H7 (cell line): ENCODE data around the gene STXBP6. TPM values are rescaled to one million over a fixed set of nuclear protein-coding genes. Genes with fewer than 3 reads are reported as not detected.
"Not testable (repeated sequence)": the region's sequence is repeated elsewhere in the genome, so short reads cannot be mapped to it uniquely, and the experiment has no call there.

Experiments
- DNase-seq: peaks from one replicate; pipeline ENCODE4 v3.0.0; 2012
- H3K27me3 ChIP-seq: 2 replicates; pipeline ENCODE4 v1.6.0; 2011; ENCODE audit warnings: mild to moderate bottlenecking, low read length; ENCODE audit not compliant: control insufficient read depth, insufficient read depth
- H3K36me3 ChIP-seq: replicated peaks from 2 replicates; pipeline ENCODE4 v1.5.1; 2011; ENCODE audit warnings: low read length; ENCODE audit not compliant: control insufficient read depth, insufficient read depth
- H3K4me3 ChIP-seq: 2 replicates; pipeline ENCODE4 v1.5.1; 2011; ENCODE audit warnings: low read depth, mild to moderate bottlenecking, control low read depth, low read length, moderate library complexity; ENCODE audit not compliant: insufficient read depth
- total RNA-seq: library from RNA; depleted of rRNA; stranded (reverse); fragments of >200 nt; shearing (Covaris generic); gene quantifications from 2 replicates; pipeline ENCODE4 v1.2.3, GENCODE V29; 2014

Gene STXBP6
- total RNA-seq, 1 experiment from 2014 or later: 1.0 TPM

DNA sequence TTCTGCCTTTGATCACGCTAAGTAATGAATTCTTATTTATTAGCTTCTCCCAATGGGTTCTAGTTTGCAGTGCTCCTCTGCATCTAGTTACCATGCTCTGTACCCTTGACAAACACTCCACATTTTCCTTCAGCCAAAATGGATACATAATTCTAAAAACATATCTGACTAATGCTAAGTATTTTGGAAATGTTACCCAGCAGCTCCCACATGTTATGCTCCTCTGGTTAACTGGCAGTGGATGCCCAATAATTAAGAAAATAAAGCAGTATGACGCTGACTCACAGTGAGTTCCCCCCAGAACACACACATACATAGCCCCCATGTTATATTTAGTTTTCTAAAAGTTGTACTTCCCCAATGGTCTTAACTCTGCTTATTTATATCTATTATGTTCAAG, 74.6 kb downstream of the STXBP6 start:
- no peak overlapping the region for H3K4me3 ChIP-seq
- H3K36me3 ChIP-seq: no peaks in the 10 kb centered on the region
- DNase-seq: no peak
- no peaks in the 10 kb centered on the region for H3K27me3 ChIP-seq

DNA sequence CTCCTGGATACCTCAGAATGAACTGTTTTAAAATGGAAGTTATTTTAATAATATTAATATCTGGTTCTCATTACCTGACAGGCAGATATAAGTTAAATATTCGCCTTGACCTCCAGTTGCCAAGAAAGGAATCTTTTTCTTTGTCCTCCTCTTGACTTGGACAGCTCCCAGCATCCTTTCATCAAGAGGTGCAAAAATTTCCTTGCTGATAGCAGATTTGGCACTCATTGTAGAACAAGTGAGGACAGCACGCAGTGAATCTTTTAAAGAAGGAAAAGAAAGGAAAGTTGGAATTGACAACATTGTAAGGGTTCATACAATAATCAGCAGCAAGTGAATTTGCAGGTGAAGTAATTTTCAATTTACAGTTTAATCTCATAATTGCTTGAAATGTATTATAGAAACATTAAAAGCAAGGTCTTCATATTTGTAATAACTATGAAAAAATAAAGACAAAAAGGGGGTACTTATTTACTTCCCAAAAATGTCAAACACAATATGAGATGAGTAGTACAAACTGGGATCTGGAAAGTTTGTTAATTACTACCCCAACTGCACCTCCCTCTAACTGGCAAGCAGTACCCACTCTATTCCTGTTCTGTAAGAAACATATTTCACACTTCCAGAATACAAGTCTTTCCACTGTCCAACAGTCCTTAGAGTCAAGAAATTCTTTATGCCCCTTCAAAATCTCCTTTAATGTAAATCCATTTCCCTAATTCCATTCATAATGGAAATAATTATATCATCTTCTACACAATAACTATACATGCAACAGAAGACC, 75.2 kb downstream of the STXBP6 start:
- Histone ChIP-seq H3K36me3 (no peaks in the 10 kb centered on the region), H3K4me3 (no peak overlapping the region), H3K27me3 (no peaks in the 10 kb centered on the region)
- DNase-seq: no peak

DNA sequence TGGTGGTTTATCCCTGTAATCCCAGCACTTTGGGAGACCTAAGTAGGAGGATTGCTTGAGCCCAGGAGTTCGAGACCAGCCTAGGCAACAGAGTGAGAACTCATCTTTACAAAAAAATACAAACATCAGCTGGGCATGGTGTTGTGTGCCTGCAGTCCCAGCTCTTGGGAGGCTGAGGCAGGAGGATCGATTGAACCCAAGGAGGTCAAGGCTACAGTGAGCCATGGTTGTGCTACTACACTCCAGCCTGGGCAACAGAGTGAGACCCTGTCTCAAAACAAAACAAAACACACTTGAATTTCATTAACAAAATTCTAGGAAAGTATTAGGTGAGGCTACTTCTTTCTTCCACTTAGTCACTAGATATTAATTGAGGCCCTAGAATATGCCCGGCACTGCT, 77.1 kb downstream of the STXBP6 start:
- no peaks in the 10 kb centered on the region for H3K36me3 ChIP-seq
- no peak for DNase-seq
- H3K4me3 ChIP-seq: no peak overlapping the region
- no peaks in the 10 kb centered on the region for H3K27me3 ChIP-seq

DNA sequence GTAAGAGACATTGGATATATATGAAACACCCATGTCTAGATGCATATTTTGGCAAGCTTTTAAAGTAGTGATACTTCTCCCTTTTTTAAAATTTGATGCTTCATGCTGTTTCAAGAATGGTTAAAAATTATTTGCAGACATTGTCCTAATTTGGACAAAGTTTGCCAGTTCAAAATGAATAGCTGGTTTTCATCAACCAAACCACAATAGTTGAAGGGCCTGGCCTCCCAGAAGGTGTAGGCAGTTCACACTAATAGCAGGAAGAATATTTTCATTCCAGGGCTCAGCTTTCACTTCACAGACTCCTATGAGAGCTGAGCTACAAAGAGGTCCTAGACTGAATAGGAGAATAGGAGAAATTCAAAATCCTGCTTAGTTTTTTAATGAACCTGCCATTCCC, 78.7 kb downstream of the STXBP6 start:
- H3K4me3 ChIP-seq: no peak overlapping the region
- H3K36me3 ChIP-seq: no peaks in the 10 kb centered on the region
- no peaks in the 10 kb centered on the region for H3K27me3 ChIP-seq
- no peak for DNase-seq

DNA sequence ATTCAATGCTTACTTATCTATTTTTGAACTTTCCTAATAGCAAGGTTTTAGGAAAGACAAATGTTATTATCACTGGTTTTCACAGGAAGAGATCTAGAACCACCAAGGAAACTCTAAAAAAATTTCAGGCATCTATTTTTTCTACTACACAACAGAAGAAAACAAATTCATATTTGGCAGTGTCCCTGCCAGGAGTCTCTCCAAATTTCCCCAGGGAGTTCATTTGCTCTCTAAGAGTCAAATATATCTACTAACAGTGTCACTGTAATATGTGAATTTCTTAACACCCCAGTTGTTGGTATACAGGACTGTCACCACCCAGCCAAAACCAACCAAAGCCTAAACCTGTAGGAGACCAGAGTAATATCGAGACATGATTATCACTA, 83.4 kb downstream of the STXBP6 start:
- no peaks in the 10 kb centered on the region for H3K36me3 ChIP-seq
- no peaks in the 10 kb centered on the region for H3K27me3 ChIP-seq
- DNase-seq: no peak
- no peak overlapping the region for H3K4me3 ChIP-seq

DNA sequence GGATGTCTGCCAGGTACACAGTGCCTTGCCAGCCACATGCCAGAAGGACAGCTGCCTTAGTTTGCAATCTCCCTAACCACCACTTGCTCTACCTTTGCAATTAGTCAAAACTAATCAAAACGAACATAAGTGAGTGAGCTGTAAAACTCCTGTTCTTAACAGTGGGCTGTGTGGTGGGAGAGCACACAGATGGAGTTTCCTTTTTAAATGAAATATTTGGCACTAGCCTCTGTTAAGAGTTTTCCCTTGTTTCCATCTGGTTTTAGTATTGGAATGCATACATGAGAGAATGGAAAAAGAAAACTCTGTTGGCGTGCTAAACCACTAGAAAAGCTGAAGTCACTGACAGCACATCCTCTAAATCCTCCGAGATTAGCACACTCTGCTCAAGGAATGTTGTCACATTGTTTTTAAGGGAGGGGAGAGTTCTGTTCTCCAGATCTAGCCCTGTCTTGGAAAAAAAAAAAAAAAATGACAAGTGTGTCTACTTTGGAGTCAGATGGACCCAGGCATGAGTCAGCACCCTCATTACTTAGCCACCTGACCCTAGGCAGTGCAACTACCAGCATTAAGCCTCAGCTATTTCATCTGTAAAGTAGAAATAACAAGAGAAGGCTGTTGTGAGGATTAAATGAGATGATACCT, 83.9 kb downstream of the STXBP6 start:
- H3K36me3 ChIP-seq: no peaks in the 10 kb centered on the region
- H3K4me3 ChIP-seq: no peak overlapping the region
- no peaks in the 10 kb centered on the region for H3K27me3 ChIP-seq
- no peak for DNase-seq

DNA sequence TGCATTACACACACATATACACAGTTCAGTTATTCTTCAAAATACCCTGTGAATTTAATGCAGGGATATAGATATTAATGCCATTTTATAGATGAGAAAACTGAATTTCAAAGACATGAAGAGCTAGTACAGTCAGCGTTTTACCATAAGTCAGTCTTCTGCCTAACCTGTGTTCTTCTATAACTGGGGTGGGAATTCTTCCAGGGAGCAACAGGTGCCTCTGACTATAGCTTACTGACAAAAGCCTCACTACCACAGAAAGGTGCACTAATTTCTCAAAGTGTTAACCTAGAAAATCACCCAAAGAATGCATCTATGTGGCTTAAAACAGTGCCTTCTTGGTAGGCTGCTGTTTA, 84.4 kb downstream of the STXBP6 start:
- Histone ChIP-seq H3K36me3 (no peaks in the 10 kb centered on the region), H3K27me3 (no peaks in the 10 kb centered on the region), H3K4me3 (no peak overlapping the region)
- DNase-seq: no peak

DNA sequence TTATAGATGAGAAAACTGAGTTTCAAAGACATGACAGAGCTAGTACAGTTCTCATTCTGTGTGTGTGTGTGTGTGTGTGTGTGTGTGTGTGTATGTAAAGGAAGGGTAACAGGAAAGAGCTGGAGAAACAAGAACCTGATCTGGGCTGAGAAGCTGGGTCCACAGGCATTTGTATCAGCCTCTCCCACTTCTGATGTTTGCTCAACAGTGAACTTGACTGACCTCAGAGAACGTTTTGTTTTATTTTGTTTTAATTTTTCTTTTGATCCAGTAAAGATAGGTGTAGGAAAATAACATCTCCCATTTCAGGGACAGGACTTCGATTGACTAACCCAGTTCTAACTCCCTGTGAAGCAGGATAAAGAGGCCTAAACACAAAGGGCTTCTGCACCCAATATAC, 85.4 kb downstream of the STXBP6 start:
- no peak for DNase-seq
- no peaks in the 10 kb centered on the region for H3K27me3 ChIP-seq
- no peaks in the 10 kb centered on the region for H3K36me3 ChIP-seq
- H3K4me3 ChIP-seq: no peak overlapping the region

DNA sequence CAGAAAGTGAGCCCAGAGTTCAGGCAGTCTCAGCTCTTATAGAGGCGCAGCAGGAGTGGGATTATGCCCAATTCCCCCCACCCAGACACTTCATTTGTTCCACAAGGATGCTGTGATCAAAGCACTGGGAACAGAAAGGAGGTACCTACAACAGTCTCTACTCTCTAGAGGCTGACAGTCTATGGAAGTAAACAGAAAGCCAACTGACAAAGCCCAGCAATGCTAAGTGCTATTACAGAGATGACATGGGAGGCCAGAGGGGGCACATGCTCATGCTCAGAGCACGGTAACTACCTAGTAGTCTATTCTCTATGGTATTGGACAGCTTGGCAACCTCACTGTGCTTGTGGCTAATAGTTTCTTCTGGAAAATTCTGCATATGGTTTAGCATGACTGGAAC, 85.9 kb downstream of the STXBP6 start:
- no peaks in the 10 kb centered on the region for H3K36me3 ChIP-seq
- H3K4me3 ChIP-seq: no peak overlapping the region
- DNase-seq: no peak
- H3K27me3 ChIP-seq: no peaks in the 10 kb centered on the region

DNA sequence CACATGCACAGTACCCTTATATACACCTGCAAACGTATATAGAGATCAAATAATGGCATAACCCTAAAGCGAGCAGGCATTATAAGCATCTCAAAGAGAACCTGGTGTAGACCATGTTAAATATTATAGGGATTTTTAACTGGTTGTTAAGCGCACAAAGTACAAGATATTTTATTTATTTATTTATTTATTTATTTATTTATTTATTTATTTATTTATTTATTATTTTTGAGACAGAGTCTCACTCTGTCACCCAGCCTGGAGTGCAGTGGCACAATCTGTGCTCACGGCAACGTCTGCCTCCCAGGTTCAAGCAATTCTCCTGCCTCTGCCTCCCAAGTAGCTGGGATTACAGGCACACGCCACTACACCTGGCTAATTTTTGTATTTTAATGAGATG, 87.8 kb downstream of the STXBP6 start:
- not testable (repeated sequence) for DNase-seq, H3K36me3 ChIP-seq, H3K27me3 ChIP-seq, H3K4me3 ChIP-seq

DNA sequence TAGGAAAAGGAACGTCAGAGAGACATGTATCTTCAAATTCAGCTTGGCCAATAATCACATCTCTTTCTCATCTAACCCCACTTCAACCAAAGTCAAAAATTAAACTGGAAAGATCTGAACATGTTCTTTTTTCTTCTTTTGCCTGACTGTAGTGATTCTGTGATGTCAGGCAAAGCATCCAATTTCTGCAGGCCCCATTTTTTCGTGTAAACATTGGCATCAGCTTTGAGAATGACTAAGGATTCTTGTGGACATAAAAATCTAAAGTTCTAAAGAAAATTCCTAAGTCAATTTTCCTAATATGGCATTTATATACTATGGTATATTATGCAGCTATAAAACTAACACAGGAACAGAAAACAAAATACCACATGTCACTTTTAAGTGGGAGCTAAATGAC, 89.1 kb downstream of the STXBP6 start:
- Histone ChIP-seq H3K36me3 (no peaks in the 10 kb centered on the region), H3K4me3 (no peak overlapping the region)
- no peak for DNase-seq

DNA sequence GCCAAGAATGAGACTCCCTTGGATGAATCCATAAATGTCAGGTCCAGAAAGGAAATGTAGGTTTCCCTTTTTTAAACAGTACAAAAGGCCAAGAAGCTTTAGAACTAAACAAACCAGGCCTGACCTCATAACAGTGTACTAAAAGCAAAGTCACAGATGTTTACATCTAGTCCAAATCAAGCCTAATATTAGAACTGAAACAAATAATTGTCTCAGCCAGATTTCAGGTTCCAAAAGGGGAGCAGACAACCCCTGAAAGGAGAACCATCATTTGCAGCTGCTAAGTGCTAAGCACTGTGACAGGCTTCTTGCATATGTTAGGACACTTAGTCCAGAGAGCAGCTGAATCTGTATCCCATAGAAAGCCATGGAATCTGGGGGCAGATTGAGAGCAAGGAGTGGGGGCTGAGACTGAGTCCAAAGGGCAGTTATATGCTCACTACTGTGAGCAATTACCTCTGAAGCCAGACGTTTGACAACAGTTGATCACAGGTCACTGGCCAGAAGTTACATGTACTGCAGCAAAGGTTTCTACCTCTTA, 90.1 kb downstream of the STXBP6 start:
- Histone ChIP-seq H3K27me3 (no peaks in the 10 kb centered on the region), H3K4me3 (no peak overlapping the region), H3K36me3 (no peaks in the 10 kb centered on the region)
- no peak for DNase-seq

More for the DNA sequence above, 89.1 kb downstream of the STXBP6 start:
- H3K27me3 ChIP-seq: no peaks in the 10 kb centered on the region

DNA sequence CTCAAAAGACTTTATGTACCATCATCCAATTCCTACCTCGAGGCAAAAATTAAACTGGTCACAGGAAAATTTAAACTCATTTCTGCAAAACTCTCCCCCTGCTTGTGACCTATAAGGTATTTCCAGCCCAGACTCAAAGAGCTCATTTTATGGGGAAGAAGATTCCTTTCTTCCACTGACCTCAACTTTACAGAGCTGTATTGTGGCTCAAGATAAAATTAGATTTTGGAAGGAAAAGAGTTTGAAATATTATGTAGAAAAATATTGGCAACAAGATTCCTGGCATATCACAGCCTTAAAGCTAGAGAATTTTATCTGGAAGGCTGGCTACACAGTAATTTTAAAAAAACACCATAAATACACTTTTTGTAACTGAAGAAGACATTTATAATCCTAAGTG, 91.7 kb downstream of the STXBP6 start:
- H3K27me3 ChIP-seq: no peaks in the 10 kb centered on the region
- DNase-seq: no peak
- H3K36me3 ChIP-seq: no peaks in the 10 kb centered on the region
- H3K4me3 ChIP-seq: no peak overlapping the region

DNA sequence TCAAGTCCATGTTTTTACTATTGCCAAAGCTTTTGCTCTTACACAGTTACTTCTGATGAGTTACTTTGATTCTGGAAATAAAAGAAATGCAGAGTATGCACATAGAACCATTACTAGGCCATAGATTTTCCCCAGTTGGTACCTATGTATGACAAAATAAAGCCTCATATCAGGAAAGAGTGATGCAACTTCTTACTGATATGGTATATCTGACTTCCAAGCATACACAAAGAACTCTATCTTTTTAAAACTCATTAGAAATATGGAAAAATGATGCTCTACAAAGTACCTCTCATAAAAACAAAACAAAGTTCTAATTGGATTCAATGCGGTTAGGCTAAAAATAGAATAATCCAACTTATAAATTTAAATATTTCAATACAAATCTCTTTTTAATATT, 92.1 kb downstream of the STXBP6 start:
- Histone ChIP-seq H3K27me3 (no peaks in the 10 kb centered on the region), H3K36me3 (no peaks in the 10 kb centered on the region), H3K4me3 (no peak overlapping the region)
- no peak for DNase-seq

DNA sequence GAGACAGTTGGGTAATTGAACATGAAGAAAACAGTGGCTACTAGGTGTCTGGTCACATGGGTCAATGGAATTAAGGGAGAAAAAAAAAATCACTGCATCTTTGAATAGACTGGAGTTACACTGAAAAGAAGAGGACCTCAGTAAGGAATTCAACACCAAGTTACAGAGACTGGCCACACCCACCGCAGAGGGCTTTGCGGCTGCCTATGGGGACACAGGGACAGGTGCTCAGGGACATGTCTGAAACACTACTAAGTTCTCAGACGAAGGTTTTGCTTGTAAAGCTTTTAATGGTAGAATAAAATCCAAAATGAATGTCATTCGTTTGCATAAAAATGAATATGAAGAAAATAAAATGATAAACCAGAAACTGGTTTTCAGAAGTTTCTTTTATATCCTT, 93.8 kb downstream of the STXBP6 start:
- H3K27me3 ChIP-seq: no peaks in the 10 kb centered on the region
- H3K36me3 ChIP-seq: no peaks in the 10 kb centered on the region
- DNase-seq: no peak
- no peak overlapping the region for H3K4me3 ChIP-seq
